Measurements from ENCODE around the gene POFUT2.

POFUT2 gene

DNA sequence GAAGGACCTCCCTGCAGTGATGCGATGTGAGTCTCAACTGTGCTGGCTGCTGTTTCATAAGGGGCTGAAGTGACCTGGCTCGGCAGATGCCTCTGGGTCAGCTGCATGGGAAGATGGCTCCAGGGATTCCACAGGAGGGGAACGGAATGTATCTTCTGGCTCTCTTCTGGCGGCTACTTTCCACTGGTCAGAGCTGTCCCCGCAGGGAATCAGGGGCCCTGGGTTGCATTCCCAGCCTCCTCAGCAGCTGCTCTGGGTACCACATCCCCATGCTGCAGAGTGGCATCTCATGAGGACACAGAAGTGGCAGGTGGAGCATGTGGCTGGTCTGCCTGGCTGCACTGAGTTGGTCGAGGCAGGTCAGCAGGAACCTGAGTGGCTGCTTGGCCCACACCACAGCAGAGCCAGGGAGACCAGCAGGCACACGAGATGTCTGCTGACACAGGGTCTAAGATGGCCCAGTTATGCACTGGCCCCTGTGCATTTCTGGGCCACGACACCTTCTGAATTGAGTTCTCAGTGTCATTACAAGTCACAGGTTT, 42.8 kb downstream of the POFUT2 start:
- TF ChIP-seq JUND (IDR thresholded peaks at IDR 0.05; ENCODE audit: low read depth) = no peak
- DNase-seq (ENCODE audit: low read depth in 1 of 2, low spot score in 1 of 2) = no peak
- in situ Hi-C loops (cut with HindIII; ENCODE audit: low pct_unique_long_range_greater_than_20kb, low sequenced_read_pairs) = no loop called here

DNA sequence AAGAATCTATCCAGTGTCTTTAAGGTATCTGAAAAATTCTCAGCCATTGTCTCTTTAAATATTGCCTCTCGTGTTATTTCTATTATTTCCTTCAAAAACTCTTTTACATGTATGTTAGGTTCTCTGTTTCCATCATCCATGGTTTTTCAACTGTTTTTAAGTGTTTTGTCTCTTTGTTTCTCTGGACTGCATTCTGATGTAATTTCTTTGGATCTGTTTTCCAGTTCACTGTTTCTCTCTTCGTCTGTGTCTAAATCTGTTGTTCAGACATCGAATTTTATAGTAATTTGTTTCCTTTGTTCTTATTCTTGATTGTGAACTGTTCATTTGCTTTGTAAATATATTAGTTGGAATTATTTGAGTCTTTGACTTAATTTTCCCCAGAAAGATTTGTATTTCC, 44.1 kb downstream of the POFUT2 start:
- DNase-seq (ENCODE audit: low read depth in 1 of 2, low spot score in 1 of 2) = no peak
- in situ Hi-C loops (cut with HindIII; ENCODE audit: low pct_unique_long_range_greater_than_20kb, low sequenced_read_pairs) = no loop called here
- TF ChIP-seq JUND (IDR thresholded peaks at IDR 0.05; ENCODE audit: low read depth) = no peak

DNA sequence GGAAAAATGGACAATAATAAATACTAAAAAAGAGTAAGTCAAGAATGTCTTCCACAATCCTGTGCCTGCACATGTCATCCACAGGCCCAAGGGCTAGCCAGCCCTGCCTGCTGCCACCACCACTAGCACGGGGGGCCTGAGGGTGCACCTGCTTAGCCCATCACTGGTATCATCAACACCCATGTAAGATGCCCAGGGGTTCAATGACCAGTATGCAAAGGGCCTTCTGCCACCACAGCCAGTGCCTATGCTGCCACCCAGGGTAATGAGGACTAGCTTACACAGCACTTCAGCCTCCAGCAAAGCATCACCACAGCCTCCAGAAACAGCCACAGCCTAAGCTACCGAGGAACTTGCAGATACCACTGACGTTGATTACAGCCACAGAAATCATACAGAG, 46.3 kb downstream of the POFUT2 start:
- no peak for TF ChIP-seq JUND (IDR thresholded peaks at IDR 0.05; ENCODE audit: low read depth)
- in situ Hi-C loops (cut with HindIII; ENCODE audit: low pct_unique_long_range_greater_than_20kb, low sequenced_read_pairs) = no loop called here
- DNase-seq (ENCODE audit: low read depth in 1 of 2, low spot score in 1 of 2) = no peak

DNA sequence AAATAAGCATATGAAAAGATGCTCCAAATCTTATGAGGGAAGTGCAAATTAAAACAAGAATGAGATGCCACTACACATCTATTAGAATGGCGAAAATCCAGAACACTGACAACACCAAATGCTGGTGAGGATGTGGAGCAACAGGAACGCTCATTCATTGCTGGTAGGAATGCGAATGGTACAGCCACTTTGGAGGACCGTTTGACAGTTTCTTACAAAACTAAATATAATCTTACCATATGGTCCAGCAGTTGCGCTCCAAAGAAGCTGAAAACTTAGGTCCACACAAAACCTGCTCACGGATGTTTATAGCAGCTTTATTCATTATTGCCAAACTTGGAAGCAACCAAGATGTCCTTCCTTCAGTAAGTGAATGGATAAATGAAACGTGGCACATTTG, 50.3 kb downstream of the POFUT2 start:
- TF ChIP-seq JUND (IDR thresholded peaks at IDR 0.05; ENCODE audit: low read depth) = no peak
- DNase-seq (ENCODE audit: low read depth in 1 of 2, low spot score in 1 of 2) = no peak
- in situ Hi-C loops (cut with HindIII; ENCODE audit: low pct_unique_long_range_greater_than_20kb, low sequenced_read_pairs) = no loop called here

DNA sequence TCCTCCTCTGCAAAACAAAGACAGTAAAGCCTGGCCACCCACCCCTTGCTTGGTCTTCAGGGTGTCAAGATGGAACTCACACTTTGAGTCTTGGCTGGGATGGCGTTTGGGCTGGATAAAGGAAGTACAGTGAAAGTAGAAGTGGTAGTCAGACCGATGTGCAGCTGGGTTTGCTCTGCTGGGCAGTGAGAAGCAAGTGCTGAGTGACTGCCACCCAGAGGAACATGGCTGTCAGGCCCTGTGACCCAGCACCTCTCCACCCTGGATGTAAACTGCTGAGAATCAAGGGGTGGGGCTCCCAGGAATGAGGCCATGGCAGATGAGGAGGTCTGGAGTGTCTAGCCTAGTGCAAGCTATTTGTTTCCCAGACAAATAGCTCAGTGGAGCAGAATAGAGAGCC, 51.2 kb downstream of the POFUT2 start:
- in situ Hi-C loops (cut with HindIII; ENCODE audit: low pct_unique_long_range_greater_than_20kb, low sequenced_read_pairs) = no loop called here
- TF ChIP-seq JUND (IDR thresholded peaks at IDR 0.05; ENCODE audit: low read depth) = no peak
- peak in 1 of 2 experiments; percentile 31 for DNase-seq (ENCODE audit: low read depth in 1 of 2, low spot score in 1 of 2)

DNA sequence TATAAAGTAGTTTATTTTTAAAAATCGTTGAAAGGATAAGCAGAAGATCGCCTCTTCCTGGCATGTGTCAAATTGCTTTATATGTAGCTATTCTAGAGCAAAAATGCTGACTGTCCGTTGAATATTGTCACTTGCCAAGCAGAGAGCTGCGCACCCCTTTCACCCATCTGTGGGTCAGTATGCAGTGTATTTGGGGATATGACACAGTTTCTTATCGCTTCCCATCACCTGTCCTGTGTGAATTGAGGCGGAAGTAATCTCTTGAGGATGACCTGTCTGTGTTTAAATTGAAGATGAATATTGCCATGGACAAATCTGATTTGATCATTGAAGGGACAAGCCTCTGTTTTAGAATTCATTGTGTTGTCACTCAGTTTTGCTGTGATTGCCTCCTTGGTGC, 52.2 kb downstream of the POFUT2 start:
- in situ Hi-C loops (cut with HindIII; ENCODE audit: low pct_unique_long_range_greater_than_20kb, low sequenced_read_pairs) = no loop called here
- DNase-seq (ENCODE audit: low read depth in 1 of 2, low spot score in 1 of 2) = no peak
- TF ChIP-seq JUND (IDR thresholded peaks at IDR 0.05; ENCODE audit: low read depth) = no peak

DNA sequence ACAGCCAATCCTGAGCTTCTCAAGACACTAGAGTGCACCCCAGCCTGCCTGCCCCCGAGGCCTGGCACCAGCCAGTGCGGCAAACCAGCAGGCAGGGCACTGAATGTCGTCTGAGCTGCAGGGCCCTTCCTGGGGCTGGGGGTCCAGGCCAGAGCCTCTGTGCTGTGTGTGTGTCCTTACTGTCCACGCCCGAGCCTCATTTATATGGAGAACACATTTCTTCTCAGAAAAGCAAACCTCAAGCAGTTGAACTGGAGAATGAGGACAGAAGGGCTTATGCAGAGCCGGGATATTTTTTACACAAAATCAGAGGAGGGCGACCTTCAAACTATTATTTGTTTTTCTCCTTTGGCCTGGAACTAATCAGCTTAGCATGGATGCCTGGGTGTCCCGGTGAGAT, 52.7 kb downstream of the POFUT2 start:
- no peak for DNase-seq (ENCODE audit: low read depth in 1 of 2, low spot score in 1 of 2)
- TF ChIP-seq JUND (IDR thresholded peaks at IDR 0.05; ENCODE audit: low read depth) = no peak
- in situ Hi-C loops (cut with HindIII; ENCODE audit: low pct_unique_long_range_greater_than_20kb, low sequenced_read_pairs) = no loop called here

DNA sequence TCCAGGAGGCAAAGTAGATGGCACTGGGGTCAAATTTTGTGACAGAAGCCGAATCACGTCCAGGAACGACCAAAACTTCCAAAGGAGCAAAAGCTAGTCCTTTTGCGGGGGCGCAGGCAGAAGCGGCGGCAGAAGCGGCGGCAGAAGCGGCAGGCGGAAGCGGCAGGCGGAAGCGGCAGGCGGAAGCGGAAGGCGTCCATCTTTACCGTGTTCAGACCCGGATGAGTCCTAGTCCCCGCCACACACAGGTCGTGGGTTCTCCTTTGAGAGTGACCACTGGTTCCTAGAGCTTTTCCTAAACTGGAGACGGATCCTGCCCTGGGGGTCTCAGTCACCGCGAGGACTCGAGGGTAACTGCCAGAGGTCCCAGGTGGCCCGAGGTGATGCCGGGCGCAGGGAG, 53.6 kb downstream of the POFUT2 start:
- DNase-seq (ENCODE audit: low read depth in 1 of 2, low spot score in 1 of 2) = no peak
- in situ Hi-C loops (cut with HindIII; ENCODE audit: low pct_unique_long_range_greater_than_20kb, low sequenced_read_pairs) = no loop called here
- TF ChIP-seq JUND (IDR thresholded peaks at IDR 0.05; ENCODE audit: low read depth) = no peak

DNA sequence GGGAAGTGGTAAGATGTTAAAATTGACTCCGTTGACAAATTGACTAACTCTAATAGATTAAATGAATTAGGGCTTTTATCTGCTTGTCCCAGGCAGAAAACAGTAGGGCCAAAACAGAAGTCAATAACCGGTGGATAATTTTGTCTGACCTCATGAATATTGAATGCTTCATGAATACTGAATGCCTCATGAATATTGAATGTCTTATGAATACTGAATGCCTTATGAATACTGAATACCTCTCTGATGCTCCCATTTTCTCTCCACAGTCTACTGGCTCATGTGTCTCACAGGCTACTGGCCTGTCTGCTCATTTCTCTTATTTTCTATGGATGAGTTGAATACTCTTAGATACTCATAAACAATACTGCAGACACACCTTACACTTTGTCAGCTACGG, 56.0 kb downstream of the POFUT2 start:
- no peak for TF ChIP-seq JUND (IDR thresholded peaks at IDR 0.05; ENCODE audit: low read depth)
- no peak for DNase-seq (ENCODE audit: low read depth in 1 of 2, low spot score in 1 of 2)
- in situ Hi-C loops (cut with HindIII; ENCODE audit: low pct_unique_long_range_greater_than_20kb, low sequenced_read_pairs) = no loop called here

DNA sequence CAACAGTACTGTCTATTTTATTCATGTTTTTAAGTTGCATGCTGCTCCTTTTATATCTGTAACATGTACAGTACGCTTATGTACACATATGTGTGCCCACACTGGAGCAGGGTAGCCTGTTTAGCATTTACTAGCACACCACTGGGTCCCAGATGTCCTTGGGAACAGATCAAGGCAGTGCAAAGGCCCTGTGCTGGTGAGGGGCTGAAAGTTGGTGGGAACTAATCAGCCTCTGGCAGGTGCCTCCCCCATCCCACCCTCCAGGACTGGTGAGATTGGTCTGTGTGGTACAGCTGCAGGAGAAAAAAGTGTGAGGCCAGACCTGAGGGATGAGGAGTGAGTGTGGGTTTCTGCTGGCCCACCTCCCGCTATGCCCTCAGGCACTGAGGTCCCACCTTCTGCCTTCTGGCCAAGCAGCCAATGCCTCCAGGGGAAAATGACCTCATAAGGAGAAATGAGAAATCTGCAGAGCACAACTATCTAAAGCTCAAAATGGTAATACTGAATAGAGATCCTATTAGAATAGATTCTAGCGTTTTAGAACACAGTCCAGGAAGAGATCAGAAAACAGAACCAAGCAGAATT, 58.9 kb downstream of the POFUT2 start:
- in situ Hi-C loops (cut with HindIII; ENCODE audit: low pct_unique_long_range_greater_than_20kb, low sequenced_read_pairs) = no loop called here
- TF ChIP-seq JUND (IDR thresholded peaks at IDR 0.05; ENCODE audit: low read depth) = no peak
- DNase-seq (ENCODE audit: low read depth in 1 of 2, low spot score in 1 of 2) = no peak

DNA sequence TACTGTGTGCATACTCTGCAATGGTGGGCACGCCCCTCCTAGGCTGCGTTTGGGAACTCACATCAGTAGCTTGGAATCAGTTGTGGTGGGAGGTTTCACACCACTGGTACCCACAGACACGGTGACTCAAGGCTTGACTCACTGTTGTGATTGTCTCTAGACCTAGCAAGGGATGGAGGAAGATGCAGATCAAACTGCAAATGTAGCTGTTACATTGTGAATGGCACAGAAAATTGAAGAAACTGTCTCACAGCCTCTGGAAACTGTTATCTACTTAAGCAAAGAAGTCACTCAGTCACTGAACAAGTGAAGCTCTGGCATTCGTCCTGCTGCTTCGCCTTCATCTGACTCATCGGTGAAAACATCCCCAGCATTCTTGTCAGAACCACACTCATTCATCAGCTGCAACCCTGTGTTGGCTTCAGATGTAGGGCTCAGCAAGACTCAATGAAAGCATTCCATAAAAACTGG, 59.5 kb downstream of the POFUT2 start:
- DNase-seq (ENCODE audit: low read depth in 1 of 2, low spot score in 1 of 2) = no peak
- no peak for TF ChIP-seq JUND (IDR thresholded peaks at IDR 0.05; ENCODE audit: low read depth)
- in situ Hi-C loops (cut with HindIII; ENCODE audit: low pct_unique_long_range_greater_than_20kb, low sequenced_read_pairs) = no loop called here

DNA sequence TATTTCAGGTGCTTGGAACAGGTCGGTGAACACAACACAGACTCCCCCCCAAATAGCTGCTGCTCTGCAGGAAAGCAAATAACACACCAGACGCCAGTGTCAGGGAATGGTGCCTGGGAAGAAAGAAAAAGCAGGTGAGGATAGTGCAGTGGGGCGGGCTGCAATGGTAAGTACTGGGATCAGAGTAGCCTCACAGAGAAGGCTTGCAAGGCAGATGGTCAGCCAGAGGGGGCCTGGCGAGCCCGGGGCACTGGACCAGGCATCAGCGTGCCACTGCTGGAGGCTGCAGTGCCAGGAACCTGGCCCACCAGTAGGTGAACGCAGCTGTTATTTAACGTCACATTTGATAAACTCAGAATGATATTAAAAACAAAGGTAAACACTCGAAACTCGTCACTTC, 60.0 kb downstream of the POFUT2 start:
- DNase-seq (ENCODE audit: low read depth in 1 of 2, low spot score in 1 of 2) = no peak
- in situ Hi-C loops (cut with HindIII; ENCODE audit: low pct_unique_long_range_greater_than_20kb, low sequenced_read_pairs) = no loop called here
- no peak for TF ChIP-seq JUND (IDR thresholded peaks at IDR 0.05; ENCODE audit: low read depth)

DNA sequence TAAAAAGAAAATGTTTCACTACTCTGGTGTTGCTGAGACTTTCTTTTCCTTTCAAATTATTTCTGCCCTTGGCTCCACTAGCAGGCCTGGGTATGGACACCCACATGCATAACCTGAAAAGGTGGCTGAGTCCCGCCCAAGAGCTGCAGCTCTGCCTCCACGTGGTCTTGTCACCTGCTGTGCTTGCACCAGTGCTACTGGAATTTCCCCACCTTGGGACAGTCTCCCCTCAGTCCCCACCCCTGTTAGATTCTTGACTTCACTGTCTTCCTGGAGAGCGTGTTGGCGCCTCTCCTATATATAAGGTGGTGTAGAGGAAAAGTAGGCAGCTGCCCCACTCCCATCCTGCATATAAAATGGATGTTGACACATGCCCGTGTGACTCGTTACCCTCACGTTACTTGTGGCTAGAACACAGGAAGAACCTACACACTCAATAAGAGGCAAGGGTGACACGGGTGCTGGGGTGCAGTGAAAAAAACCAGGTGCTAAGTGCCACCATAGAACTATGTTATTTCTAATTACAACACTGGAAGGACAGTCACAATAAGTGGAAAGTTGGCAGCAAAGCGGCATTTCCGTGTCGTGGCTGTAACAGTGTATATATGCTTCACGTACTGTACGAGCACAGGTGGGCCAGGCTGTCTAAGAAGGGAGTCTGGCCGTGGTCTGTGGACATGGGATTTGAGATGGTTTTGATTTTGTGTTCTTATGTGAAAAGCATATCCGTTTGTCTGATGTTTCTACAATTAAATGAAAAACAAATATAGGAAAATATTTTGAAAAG, 61.0 kb downstream of the POFUT2 start:
- DNase-seq (ENCODE audit: low read depth in 1 of 2, low spot score in 1 of 2) = no peak
- in situ Hi-C loops (cut with HindIII; ENCODE audit: low pct_unique_long_range_greater_than_20kb, low sequenced_read_pairs) = no loop called here
- TF ChIP-seq JUND (IDR thresholded peaks at IDR 0.05; ENCODE audit: low read depth) = no peak
